ENCODE results near the gene RNF4. TPM values are rescaled to one million over a fixed set of nuclear protein-coding genes. Genes with fewer than 3 reads are reported as not detected.

The RNF4 gene
- total RNA-seq, 4 donors from 2014 or later: 33.2 to 49.0 (median 40.7) TPM

- Histone ChIP-seq H3K36me3 (peaks cover 0 to 36% (median 17%) of the 10 kb centered on the region in 4 donors), H3K27me3 (no peaks in the 10 kb centered on the region), H3K4me3 (no peak overlapping the region), H3K4me1 (peaks cover 27 to 74% (median 52%) of the 10 kb centered on the region in 4 donors), H3K9me3 (no peaks in the 10 kb centered on the region), H3K27ac (replicated peaks in 1 of 4) (no peak overlapping the region)
- WGBS: 97% methylated on average over 4 of the region's 4 CpGs
- intact Hi-C loops (cut with DNase I): no loop called here
- no peak for DNase-seq (ENCODE audit: extremely low spot score)
- TF ChIP-seq POLR2A (IDR thresholded peaks at IDR 0.05; ENCODE audit: low read depth): no peak
- no peak for TF ChIP-seq EP300 (IDR thresholded peaks at IDR 0.05)
- TF ChIP-seq POLR2AphosphoS5 (IDR thresholded peaks at IDR 0.05): no peak
- TF ChIP-seq, protein P1, sequence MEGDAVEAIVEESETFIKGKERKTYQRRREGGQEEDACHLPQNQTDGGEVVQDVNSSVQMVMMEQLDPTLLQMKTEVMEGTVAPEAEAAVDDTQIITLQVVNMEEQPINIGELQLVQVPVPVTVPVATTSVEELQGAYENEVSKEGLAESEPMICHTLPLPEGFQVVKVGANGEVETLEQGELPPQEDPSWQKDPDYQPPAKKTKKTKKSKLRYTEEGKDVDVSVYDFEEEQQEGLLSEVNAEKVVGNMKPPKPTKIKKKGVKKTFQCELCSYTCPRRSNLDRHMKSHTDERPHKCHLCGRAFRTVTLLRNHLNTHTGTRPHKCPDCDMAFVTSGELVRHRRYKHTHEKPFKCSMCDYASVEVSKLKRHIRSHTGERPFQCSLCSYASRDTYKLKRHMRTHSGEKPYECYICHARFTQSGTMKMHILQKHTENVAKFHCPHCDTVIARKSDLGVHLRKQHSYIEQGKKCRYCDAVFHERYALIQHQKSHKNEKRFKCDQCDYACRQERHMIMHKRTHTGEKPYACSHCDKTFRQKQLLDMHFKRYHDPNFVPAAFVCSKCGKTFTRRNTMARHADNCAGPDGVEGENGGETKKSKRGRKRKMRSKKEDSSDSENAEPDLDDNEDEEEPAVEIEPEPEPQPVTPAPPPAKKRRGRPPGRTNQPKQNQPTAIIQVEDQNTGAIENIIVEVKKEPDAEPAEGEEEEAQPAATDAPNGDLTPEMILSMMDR (IDR thresholded peaks at IDR 0.05): no peak
Measured at GRCh38 chr4:2472187-2472586, 3.3 kb downstream of the RNF4 start.

- TF ChIP-seq, protein P1 (IDR thresholded peaks at IDR 0.05): no peak
- TF ChIP-seq POLR2AphosphoS5 (IDR thresholded peaks at IDR 0.05): no peak
- TF ChIP-seq POLR2A (IDR thresholded peaks at IDR 0.05; ENCODE audit: low read depth): no peak
- TF ChIP-seq EP300 (IDR thresholded peaks at IDR 0.05): no peak
- Histone ChIP-seq H3K4me3 (no peak overlapping the region), H3K4me1 (peaks cover 44 to 88% (median 74%) of the 10 kb centered on the region in 4 donors), H3K27ac (replicated peaks in 1 of 4) (no peak overlapping the region), H3K9me3 (no peaks in the 10 kb centered on the region), H3K27me3 (no peaks in the 10 kb centered on the region), H3K36me3 (peaks cover 0 to 14% (median 2%) of the 10 kb centered on the region in 4 donors)
- 7% methylated on average over 1 of the region's 3 CpGs for WGBS
- DNase-seq (ENCODE audit: extremely low spot score): no peak
- intact Hi-C loops (cut with DNase I): no loop called here
Measured at GRCh38 chr4:2478229-2478628, 9.3 kb downstream of the RNF4 start.

DNA sequence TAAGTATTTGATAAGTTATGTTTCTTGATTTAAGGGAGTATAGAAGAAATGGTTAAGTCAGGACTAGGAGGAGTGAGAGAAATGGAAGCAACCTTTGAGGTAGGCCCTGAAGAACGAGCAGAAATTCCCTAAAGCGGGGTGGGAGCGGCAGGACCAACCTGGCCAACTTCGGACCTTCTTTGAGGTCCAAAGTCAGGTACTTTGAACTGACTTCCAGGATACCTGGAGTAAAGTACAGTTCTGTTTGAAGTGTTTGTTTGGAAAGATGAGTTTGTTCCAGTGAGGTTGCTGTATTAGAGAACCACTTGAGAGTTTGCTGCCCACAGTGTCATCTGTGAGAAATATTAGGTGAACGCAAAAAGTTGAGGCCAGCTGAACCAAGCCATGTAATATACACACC is 11.7 kb downstream of the RNF4 start:
- TF ChIP-seq POLR2AphosphoS5 (IDR thresholded peaks at IDR 0.05): no peak
- TF ChIP-seq, protein P1 (IDR thresholded peaks at IDR 0.05): no peak
- no peak for TF ChIP-seq POLR2A (IDR thresholded peaks at IDR 0.05; ENCODE audit: low read depth)
- no peak for TF ChIP-seq EP300 (IDR thresholded peaks at IDR 0.05)

DNA sequence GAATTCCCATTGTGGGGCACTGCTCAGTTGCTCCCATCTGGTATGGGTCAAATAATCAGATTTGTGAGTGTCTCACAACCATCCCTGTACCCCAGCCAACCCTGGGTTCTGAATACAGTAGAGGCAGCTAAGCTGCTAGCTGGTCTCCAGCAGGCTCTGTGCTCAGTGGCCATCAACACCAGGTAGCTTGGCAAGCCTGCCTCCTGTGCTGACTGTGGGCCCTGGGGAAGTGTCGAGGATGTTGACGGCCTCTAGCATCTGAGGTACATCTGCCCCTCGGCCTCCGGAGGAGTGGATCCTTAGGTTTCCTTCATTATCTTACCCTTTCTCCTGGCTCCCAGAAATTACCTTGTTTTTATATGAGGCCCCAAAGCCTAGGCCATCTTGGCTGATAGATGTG is 13.3 kb downstream of the RNF4 start:
- peak overlapping the region; percentile 32 to 81 (median 46) for H3K27ac ChIP-seq (replicated peaks in 1 of 4)
- 74% methylated on average over 4 of the region's 4 CpGs for WGBS
- no peak for DNase-seq (ENCODE audit: extremely low spot score)

More for the DNA sequence above, 11.7 kb downstream of the RNF4 start:
- intact Hi-C loops (cut with DNase I): no loop called here
- Histone ChIP-seq H3K27ac (replicated peaks in 1 of 4) (no peak overlapping the region), H3K27me3 (no peaks in the 10 kb centered on the region), H3K4me1 (peaks cover 66 to 99% (median 90%) of the 10 kb centered on the region in 4 donors), H3K36me3 (peaks cover 0 to 7% (median 0%) of the 10 kb centered on the region in 4 donors), H3K9me3 (no peaks in the 10 kb centered on the region), H3K4me3 (no peak overlapping the region)
- no peak for DNase-seq (ENCODE audit: extremely low spot score)
- 89% methylated on average over 5 of the region's 5 CpGs for WGBS

More for the DNA sequence above, 13.3 kb downstream of the RNF4 start:
- Histone ChIP-seq H3K27me3 (no peaks in the 10 kb centered on the region), H3K9me3 (no peaks in the 10 kb centered on the region), H3K4me3 (no peak overlapping the region), H3K4me1 (peaks cover 75 to 100% (median 95%) of the 10 kb centered on the region in 4 donors), H3K36me3 (no peaks in the 10 kb centered on the region)
- TF ChIP-seq, protein P1 (IDR thresholded peaks at IDR 0.05): no peak
- intact Hi-C loops (cut with DNase I): no loop called here
